A549 (cell line): Measurements from ENCODE around the gene COX7A2L.
"Not testable (repeated sequence)": the region's sequence is repeated elsewhere in the genome, so short reads cannot be mapped to it uniquely, and the experiment has no call there.

Source experiments
- BHLHE40 ChIP-seq: IDR thresholded peaks from 2 replicates; pipeline ENCODE4 v1.6.1; 2012; ENCODE audit warnings: low read depth, low read length, inconsistent platforms
- CEBPB ChIP-seq, 2 experiments: fragments of >200 bp in 1 of 2; sonication (Bioruptor Twin) in 1 of 2; formaldehyde crosslinking in 1 of 2; IDR thresholded peaks; 2 replicates each; pipeline ENCODE4 v1.6.1; 2012 to 2016
- CTCF ChIP-seq: fragments of >200 bp; sonication (Bioruptor Twin); formaldehyde crosslinking; IDR thresholded peaks from 3 replicates; pipeline ENCODE4 v1.5.1; 2016
- ESRRA ChIP-seq: fragments of 150-350 bp; IDR thresholded peaks from 2 replicates; pipeline ENCODE4 v1.6.1; 2014; ENCODE audit warnings: mild to moderate bottlenecking, low read length, borderline replicate concordance
- HOXB5 ChIP-seq: fragments of 250-450 bp; sonication (Bioruptor Pico); IDR thresholded peaks from 2 replicates; pipeline ENCODE4 v1.5.0; 2020; ENCODE audit warnings: mild to moderate bottlenecking, moderate library complexity
- JUNB ChIP-seq: fragments of >200 bp; sonication (Bioruptor Twin); formaldehyde crosslinking; IDR thresholded peaks from 2 replicates; pipeline ENCODE4 v1.6.1; 2016
- MAX ChIP-seq: IDR thresholded peaks from 2 replicates; pipeline ENCODE4 v1.6.1; 2012
- MAZ ChIP-seq: fragments of 150-350 bp; IDR thresholded peaks from 2 replicates; pipeline ENCODE4 v1.6.1; 2014; ENCODE audit warnings: antibody characterized with exemption, low read depth, low read length, borderline replicate concordance
- POLR2A ChIP-seq: IDR thresholded peaks from 2 replicates; pipeline ENCODE4 v1.6.1; 2012; ENCODE audit warnings: mild to moderate bottlenecking, low read length
- POLR2AphosphoS2 ChIP-seq: conservative IDR thresholded peaks from 2 replicates; pipeline ENCODE4 v1.6.1; 2012; ENCODE audit warnings: low read length, improper control_type of control experiment, inconsistent platforms
- RAD21 ChIP-seq, 2 experiments: fragments of >200 bp in 1 of 2; sonication (Bioruptor Twin) in 1 of 2; formaldehyde crosslinking in 1 of 2; IDR thresholded peaks in 1 of 2; conservative IDR thresholded peaks in 1 of 2; 2 replicates in 1 of 2; 3 replicates in 1 of 2; pipeline ENCODE4 v1.6.1; 2012 to 2018; ENCODE audit warnings: inconsistent platforms in 1 of 2
- ZSCAN20 ChIP-seq: fragments of 250-450 bp; sonication (Bioruptor Pico); IDR thresholded peaks from 2 replicates; pipeline ENCODE4 v1.8.0; 2022; ENCODE audit warnings: mild to moderate bottlenecking, moderate library complexity

- not testable (repeated sequence) for TF ChIP-seq POLR2A; ZSCAN20 (CRISPR knock-in tag); CEBPB (IDR thresholded peaks at IDR 0.05); RAD21 (conservative IDR thresholded peaks at IDR 0.05 in 1 of 2, IDR thresholded peaks at IDR 0.05 in 1 of 2); CTCF; MAZ; JUNB; BHLHE40; ESRRA; HOXB5 (CRISPR knock-in tag); MAX; POLR2AphosphoS2
Observed at GRCh38 chr2:42347518-42347917, 13.5 kb downstream of the COX7A2L start.
